ENCODE results near the gene CD93.

DNA sequence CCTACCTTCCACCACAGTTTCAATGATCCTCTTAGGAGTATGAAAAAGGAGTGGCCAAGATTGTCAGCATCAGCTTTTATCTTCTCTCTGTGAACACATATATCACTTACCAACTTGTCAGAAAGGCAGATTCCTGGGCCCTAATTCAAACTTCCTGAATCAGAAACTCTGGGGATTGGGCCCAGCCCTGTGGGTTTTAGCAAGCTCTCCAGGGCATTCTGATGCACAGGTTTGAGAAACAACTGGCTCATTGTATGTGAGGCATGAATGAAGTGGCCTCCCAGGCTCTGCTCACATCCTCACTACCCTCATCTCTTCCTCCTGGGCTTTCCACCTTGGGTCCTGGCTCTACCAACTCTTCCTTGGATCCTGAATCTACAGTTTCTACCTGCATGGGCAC lies 23.5 kb downstream of the CD93 start:
- TF ChIP-seq, protein P1, sequence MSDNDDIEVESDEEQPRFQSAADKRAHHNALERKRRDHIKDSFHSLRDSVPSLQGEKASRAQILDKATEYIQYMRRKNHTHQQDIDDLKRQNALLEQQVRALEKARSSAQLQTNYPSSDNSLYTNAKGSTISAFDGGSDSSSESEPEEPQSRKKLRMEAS (IDR thresholded peaks at IDR 0.05), result no peak
- TF ChIP-seq YY1 (IDR thresholded peaks at IDR 0.05; ENCODE audit: low read depth), result no peak
- TF ChIP-seq CREB1 (IDR thresholded peaks at IDR 0.05; ENCODE audit: low read depth), result no peak
- TF ChIP-seq, protein P2, sequence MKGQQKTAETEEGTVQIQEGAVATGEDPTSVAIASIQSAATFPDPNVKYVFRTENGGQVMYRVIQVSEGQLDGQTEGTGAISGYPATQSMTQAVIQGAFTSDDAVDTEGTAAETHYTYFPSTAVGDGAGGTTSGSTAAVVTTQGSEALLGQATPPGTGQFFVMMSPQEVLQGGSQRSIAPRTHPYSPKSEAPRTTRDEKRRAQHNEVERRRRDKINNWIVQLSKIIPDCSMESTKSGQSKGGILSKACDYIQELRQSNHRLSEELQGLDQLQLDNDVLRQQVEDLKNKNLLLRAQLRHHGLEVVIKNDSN (IDR thresholded peaks at IDR 0.05), result no peak
- TF ChIP-seq CEBPB (IDR thresholded peaks at IDR 0.05), result no peak
- TF ChIP-seq TCF12 (IDR thresholded peaks at IDR 0.05; ENCODE audit: low read depth), result no peak
- no peak for TF ChIP-seq TAF1 (IDR thresholded peaks at IDR 0.05; ENCODE audit: low read depth)
- no peak for TF ChIP-seq EP300 (IDR thresholded peaks at IDR 0.05; ENCODE audit: borderline replicate concordance)
- TF ChIP-seq, protein P3, sequence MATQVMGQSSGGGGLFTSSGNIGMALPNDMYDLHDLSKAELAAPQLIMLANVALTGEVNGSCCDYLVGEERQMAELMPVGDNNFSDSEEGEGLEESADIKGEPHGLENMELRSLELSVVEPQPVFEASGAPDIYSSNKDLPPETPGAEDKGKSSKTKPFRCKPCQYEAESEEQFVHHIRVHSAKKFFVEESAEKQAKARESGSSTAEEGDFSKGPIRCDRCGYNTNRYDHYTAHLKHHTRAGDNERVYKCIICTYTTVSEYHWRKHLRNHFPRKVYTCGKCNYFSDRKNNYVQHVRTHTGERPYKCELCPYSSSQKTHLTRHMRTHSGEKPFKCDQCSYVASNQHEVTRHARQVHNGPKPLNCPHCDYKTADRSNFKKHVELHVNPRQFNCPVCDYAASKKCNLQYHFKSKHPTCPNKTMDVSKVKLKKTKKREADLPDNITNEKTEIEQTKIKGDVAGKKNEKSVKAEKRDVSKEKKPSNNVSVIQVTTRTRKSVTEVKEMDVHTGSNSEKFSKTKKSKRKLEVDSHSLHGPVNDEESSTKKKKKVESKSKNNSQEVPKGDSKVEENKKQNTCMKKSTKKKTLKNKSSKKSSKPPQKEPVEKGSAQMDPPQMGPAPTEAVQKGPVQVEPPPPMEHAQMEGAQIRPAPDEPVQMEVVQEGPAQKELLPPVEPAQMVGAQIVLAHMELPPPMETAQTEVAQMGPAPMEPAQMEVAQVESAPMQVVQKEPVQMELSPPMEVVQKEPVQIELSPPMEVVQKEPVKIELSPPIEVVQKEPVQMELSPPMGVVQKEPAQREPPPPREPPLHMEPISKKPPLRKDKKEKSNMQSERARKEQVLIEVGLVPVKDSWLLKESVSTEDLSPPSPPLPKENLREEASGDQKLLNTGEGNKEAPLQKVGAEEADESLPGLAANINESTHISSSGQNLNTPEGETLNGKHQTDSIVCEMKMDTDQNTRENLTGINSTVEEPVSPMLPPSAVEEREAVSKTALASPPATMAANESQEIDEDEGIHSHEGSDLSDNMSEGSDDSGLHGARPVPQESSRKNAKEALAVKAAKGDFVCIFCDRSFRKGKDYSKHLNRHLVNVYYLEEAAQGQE (IDR thresholded peaks at IDR 0.05; ENCODE audit: low read depth), result no peak
- TF ChIP-seq NFIC (IDR thresholded peaks at IDR 0.05), result no peak
- TF ChIP-seq RAD21 (IDR thresholded peaks at IDR 0.05; ENCODE audit: low read depth), result no peak
